HG03354 (cell line): ENCODE data around the gene WHRN.

Experiments used
- ATAC-seq: cut with Tn5 transposase; IDR thresholded peaks from one replicate; pipeline ENCODE4 v1.9.1; 2021; ENCODE audit warnings: mild to moderate bottlenecking; ENCODE audit not compliant: unreplicated experiment, poor library complexity, severe bottlenecking

WHRN gene

DNA sequence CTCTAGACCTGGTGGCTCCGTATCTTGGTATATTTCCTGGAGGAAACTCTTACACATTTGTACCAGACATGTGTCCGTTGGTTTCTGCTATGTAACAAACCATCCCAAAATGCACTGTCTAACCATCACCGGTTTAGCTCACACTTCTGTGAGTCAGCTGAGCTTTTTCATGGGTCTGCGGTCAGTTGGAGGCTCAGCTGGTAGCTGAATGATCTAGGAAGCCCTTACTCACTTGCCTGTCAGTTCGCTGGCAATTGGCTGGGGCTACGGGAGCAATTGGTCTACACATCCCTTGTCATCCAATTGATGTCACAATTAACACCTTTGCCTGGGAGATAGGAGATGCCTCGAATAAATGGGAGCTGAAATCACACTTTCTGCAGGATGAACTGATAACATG lies 11.6 kb upstream of the WHRN start:
- ATAC-seq, result no peak

DNA sequence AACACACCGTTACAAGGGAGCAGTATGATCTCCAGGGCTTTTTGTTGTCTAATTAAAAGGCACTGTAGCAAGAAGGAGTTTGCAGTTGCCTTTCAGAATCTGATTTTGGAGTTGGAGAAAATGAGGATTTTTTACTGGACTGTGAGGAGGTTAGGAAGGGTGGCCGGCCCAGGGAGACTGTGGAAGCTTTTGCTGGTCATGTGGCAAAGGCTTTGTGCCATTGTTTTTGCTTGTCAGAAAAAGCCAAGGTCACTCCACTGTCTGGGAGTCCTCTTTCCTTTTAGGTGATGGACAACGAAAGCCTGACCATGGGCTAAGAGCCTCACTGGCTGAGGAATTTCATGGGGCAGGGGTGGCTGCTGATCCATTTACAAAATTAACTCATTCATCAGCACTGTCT lies 10.3 kb upstream of the WHRN start:
- no peak for ATAC-seq

DNA sequence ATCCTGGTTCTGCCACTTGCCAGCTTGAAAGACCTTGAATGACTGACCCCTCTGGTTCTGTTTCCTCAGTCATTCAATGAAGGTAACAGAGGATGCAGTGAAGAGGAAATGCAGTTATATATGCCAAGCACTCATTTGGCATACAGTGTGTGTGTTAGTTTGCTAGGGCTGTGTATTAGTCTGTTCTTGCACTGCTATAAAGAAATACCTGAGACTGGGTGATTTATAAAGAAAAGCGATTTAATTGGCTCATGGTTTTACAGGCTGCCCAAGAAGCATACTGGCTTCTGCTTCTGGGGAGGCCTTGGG lies 8.6 kb upstream of the WHRN start:
- ATAC-seq, result no peak

DNA sequence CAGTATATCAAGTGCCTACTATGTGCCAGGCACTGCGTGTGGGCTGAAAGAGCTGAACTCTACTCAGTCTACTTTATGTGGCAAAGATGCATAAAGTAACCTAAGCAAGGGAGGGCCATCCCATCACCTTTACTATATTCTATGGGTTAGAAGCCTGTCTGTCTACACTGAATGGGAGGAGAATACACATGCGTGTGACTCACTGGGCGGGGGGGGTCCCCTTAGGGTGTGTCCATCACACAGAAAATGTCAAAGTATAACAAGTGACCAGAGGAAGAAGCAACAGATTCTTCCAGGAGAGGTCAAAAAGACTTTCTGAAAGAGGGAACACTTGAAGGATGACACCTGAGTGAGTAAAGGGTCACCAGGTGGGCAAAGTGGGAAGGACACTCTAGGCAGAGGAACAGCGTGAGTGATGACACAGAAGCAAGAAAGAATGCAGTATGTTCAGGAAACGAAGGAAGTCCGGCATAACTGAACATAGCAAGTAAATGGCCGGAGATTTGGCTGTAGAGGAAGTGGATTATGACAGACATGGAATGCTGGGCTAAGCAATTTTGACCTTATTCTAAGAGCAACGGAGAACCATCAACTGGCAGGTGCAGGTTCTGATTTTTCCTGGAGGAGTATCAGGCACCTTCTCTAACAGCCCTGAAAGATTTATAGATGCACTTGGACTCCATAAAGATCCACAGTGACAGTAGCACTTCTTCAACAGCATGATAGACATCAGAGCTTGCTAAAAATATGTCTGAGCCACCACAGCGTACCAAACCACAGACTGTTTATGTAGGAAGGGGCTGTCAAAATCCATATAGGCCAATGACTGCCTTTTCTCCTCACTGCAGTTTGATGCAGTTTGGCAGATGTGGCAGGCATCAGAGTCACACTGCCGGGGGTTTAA lies 8.0 kb upstream of the WHRN start:
- ATAC-seq, result no peak

DNA sequence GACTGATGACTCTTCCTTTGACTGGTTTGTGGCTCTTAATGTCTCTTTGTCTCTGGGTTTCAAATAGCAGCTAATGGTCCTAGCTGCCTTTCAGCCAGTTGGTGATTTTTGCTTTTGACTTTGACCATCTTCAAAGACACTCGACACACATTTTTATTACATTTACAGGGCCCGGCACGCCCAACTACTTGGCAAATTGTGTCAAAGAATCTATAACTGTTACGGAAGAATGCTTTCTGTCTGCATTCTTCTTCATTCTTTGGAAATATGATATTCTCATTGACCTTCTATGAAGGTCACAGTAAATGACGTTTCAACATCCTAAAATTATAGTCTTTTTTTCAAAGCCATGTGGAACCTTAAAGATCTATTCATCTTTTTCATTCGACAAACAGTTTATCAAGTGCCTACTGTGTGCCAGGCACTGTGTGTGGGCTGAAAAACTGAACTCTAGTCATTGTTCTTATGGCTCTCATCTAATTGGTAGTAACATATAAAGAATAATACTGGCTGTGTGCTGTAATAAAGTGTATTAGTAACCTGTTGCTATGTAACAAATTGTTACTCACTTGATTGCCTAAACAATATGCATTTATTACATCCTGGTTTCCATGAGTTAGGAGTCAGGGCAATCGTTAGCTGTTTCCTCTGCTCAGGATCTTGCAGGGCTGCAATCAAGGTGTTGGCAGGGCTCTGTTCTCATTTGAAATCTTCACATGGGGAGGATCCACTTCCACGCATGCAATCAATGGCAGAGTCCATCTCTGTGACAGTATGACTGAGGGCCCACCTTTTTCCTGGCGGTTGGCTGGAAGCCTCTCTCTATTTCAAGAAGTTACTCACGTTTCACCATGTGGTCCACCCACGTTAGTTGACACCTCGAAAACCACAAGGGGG lies 7.0 kb upstream of the WHRN start:
- no peak for ATAC-seq

DNA sequence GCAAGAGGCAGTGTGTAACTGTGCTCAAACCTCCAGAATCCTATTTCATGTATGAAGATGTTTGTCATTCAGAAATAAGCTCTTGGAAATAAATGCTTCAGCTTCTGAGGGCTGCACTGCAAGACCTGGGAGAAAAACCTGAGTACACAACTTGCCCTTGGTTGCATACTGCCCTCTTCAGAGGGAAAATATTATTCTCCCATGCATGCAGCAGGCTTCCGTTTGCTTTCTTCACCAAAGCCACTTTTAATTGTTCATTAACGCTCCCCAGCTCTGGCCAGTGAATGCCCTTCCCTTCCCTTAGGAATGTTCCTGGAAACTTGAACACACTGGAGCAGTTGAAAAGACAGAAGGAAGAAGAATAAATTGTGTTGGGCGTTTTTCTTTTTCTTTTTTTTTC lies 2.5 kb upstream of the WHRN start:
- ATAC-seq, result no peak

DNA sequence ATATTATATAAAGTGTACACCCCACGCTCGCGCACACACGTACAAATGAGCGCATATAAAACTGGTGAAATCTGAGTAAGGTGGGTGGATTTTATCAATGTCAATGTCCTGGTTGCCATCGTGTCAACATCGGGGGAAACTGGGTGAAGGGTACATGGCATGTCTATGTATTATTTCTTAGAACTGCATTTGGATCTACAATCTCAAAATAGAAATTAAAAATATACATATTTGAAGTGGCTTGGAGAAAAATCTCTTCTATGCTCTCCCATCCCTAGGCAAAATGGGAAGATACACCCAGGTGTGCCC lies 763 bp upstream of the WHRN start:
- no peak for ATAC-seq

DNA sequence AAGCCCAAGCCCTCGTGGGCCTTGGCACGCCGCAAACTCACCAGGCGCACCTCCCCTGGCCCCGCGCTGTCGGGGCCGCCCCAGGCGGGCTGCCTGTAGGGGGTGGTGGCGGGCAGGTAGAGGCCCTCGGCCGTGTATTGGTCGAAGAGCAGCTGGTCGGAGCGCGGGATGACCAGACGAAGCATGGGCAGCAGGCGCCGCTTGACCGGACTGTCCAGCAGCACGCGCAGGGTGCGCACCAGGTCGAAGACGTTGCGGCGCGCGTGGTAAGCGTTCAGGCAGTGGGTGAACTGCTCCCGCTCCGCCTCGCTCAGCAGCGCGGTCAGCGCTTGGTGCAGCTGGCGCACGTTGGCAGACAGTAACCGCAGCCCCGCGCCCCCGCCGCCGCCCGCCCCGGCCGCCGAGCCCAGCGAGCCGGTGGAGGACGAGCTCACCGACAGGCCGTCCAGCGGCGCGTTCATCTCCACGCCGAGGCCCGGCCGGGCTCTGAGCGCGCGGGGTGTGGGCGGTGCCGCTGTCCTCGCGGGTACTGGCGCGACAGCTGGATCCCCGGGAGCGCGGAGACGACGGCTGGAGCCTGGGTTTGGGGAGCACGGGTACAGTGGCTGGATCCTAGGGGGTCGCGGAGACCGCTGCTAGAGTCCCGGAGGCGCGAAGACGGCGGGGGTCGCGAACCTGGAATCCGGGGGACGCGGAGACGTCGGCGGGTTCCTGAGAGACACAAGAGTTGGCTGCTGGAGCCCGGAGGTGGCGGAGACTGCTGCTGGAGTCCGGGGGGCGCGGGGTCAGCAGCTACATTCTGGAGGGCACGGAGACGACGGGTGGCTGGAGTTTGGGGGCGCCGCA lies 709 bp downstream of the WHRN start:
- no peak for ATAC-seq

DNA sequence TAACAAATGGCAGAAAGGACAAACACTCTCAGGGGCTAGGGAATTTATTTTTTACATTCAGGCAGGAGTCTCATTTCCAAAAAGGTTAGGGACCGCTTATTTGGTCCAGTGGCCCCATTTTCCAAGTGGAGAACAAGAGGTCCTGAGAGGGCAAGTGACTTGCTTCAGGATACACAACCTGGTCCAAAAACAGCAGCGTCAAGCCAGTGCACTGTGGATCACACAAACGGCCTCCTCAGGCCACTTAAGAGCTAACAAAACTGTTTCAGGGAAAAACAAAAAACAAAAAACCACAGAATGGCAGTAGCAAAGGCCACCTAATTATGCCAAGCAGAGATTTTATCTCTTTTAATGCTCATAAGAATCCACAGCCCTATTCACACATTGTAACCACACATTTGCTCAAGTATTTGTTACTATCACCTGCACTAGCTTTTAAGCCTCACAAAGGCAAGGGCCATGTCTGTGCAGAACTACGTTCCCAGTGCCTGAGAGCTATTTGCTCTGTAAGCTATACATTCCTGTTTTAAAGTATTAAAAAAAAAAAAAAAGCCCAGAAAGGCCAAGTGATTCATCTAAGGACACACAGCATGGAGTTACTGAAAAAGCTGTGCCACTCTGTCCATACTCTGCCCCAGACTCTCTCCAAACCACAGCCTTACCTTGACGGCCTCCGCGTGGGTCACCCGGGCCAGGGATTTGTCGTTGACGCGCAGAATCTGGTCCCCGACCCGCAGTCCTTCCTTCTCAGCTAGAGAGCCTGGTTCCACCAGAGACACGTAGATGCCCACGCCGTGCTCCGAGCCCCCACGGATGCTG lies 1.5 kb downstream of the WHRN start:
- ATAC-seq, result no peak

DNA sequence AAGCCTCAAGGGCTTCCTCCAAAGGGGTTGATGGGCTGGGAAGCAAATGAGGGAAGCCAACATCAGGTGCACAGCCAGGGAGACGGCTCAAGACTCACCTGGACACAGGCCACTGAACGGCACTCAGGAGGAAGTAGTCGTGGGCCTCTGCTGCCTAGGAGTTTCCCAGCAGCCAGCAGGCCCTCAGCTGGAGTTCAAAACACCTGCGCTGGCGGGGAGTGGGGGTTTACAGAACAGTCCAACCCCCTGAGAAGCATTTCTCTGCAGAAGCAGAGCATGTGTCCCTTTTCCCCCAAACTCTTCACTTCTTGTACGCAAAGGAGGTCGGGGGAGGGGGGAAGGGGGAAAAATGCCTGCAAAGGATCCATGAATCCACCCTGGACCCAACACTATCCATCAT lies 2.3 kb downstream of the WHRN start:
- no peak for ATAC-seq

DNA sequence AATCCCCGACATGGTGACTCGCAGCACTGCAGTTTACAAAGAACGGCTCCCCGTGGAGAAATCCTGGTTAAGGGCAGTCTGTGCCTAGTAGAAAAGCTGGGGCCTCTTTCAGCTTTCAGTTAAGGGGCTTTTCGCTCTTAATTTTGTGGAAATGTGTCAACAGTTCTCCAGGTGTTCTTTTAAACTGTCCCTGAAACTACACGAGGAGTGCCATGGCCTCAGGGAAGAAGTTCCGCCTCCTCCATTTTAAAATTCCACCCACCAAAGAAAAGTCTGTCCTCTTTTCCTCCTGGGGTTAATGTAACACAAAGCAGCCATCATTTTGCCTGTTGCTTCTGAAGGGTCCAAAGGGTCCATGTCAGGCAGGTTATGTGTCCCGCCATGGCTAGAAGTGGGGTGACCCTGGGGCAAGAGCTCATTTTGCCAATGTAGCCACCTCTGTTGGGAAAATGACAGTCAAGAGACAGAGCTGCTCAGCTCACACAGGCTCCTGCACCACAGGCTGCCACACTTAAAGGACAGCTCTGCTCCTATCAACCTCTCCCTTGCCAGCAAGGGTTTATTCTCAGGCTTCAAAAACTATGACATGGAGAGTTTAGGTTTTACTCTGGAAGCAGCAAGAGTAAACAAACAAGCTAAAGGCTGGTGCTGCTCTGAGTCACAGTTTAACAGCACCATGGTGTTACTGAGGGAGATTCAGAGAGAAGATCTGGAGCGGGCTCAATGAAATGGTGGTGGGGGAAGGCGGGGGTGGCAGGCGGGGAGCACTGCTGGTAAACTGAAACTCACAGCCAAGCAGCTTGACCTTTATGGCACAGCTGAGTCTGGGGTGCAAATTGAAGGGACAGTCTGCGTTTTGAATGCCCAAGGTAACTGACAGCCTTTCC lies 3.2 kb downstream of the WHRN start:
- no peak for ATAC-seq

DNA sequence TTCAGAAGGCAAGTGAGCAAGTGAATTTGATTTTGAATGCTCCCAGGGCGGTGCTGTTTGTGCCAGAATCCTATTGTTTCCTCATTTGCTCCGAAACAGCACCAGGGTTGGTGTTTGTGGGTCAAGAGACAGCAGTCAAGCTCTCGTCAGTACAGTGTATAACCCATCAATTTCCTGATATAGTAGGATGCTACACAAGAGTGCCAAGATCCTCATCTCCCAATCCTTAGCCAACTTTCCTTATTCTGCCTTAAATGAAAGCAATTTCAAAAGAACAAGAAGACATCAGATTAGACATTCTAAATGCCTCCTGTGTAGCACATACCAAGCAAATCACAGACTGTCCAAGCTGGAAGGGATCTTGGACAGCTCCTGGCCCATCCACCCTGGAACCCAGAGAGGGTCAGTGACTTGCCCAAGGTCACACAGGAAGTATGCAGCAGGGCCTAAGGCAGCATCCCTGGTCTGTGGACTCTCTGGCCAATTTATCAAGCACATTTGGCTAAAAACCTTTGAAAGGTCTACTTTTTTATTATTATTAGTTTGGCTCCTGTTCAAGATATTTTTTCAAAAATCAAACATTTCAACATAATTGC lies 4.5 kb downstream of the WHRN start:
- ATAC-seq, result no peak

DNA sequence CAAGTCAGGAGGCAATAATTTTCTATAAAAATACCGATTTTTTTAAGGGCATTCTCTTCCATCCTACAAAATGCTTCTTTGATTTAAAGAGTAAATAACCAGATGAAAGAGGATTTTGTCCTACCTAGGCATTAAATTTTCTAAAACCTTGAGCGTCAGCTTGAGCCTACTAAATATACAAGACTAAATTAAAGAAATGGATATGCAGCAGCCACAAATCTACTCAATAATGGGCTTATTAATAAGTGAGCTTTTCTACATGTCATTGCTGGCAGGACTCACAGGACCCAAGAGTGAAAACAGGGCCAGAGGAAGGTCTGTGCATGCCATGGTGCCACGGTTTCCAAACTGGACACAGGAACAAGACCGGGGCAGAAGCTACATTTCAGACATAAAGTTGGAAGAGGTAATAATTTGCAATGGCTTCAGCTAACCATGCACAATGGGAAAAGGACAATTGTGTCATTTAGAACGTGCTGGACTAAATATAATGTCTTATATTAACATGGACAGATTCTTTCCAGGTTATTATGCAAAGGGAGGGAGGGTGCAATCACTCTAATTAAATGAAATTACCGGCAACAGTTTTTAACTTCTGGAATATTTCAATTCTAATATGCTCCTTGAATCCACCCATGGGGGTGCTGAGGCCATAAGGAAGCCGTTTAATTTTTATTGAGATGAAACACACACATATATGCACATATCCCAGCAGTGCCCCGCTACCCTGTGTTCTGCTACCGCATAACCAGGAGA lies 5.2 kb downstream of the WHRN start:
- no peak for ATAC-seq

DNA sequence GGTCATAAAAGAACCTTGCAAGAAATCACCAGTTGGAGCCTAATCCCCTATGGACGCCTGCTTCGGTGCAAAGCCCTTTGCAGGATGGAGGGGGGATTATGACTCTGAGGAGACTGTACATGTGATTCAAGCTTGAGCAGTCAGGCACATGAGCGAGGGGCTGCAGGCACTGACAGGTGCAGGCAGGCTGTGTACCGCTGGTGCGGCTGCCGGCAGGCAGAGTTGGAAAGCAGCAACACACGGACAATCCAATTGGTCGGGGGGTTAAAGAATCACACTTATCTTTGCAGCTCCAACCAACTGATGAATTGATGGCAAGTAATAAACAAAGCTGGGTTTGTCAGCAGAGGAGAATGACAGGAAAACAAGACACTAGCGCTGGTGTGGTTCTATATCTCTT lies 5.7 kb downstream of the WHRN start:
- no peak for ATAC-seq

DNA sequence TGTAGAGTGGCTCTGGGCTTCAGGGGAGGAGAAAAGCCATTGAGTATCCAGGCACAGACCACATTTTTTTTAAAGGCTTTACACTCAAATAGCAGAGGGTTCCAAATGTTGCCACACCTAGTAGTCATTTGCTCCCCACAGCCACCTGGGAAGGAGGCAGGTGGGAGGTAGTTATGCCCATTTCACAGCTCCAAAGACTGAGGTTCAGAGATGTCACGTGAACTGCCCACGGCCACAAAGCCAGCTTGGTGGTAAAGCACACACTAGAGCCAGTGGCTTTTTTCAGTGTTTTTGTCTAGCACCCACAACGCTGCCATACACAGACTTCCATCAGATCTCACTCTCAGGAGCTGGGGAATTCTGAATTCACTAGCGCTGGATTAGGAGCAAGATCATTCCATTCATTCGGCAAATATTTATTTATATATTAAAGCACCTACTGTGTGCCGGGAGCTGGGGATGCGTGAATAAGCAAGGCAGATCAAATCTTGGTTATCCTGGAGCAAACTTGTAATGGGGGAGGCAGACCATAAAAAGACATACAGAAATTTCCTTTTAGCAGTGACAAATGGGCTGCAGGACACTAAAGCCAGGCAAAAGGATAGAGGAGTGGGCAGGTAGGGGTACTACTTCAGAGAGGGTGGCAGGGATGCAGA lies 7.4 kb downstream of the WHRN start:
- no peak for ATAC-seq

DNA sequence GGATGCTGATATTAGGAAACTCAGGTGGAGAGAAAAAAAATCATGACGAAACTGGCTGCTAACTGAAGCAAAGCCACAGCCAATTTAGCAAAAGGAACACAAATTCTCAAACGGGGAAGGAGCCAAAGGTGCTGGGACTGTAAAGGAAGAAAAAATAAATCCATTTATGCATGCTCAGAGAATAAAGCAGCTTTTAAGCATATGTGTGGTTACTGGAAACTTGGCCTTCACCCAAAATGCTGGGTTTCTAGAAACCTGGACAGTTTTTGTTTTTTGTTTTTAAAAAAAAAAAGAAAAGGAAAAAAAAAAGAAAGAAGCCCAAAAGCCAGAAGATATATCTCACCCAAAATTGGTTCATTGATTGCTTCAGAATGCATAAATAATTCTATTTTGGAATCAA lies 8.0 kb downstream of the WHRN start:
- ATAC-seq, result no peak

DNA sequence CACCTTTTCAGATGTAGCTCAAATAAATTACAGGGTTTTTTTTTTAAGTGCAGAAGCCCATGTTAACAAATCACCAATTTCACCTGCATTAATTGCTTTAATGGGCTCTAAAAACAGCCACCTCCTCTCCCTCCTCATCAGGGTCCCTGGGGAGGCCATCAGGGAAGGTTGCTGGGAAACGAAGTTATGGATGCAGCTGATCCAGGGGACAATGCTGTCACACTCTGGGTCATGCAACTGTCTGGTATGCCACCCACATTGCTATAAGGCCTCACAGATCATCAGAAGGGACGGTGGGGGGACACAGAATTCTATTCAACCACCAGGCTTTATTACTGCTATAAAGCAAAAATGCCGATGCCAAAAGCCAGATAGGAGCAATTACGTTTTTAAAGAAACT lies 9.3 kb downstream of the WHRN start:
- ATAC-seq, result no peak
